AG04450 (cell line): Measurements from ENCODE around the gene CTDSP2. TPM values are rescaled to one million over a fixed set of nuclear protein-coding genes. Genes with fewer than 3 reads are reported as not detected.

Experiments
- CTCF ChIA-PET: fragments of 300-600, 350-600 bp; formaldehyde crosslinking; extraction: SDS; loops from one replicate; lab custom pipeline; 2022; ENCODE audit warnings: antibody characterized with exemption, inconsistent platforms; lab: Charles Lee
- POLR2A ChIA-PET: fragments of 350-600 bp; formaldehyde crosslinking; extraction: SDS; loops from one replicate; lab custom pipeline; 2021; ENCODE audit warnings: antibody characterized with exemption, inconsistent platforms; lab: Yijun Ruan, JAX
- DNase-seq: peaks from one replicate; pipeline ENCODE4 v3.0.0-alpha.2; 2011; ENCODE audit warnings: low read depth, low spot score
- H3K27ac ChIP-seq: one replicate; pipeline ENCODE4 v1.5.1; 2012; ENCODE audit warnings: low read depth, low read length, control low read depth
- H3K27me3 ChIP-seq: one replicate; pipeline ENCODE4 v1.6.0; 2012; ENCODE audit warnings: low read length; ENCODE audit not compliant: control insufficient read depth, insufficient read depth
- H3K4me3 ChIP-seq: 2 replicates; pipeline ENCODE4 v1.5.1; 2011; ENCODE audit warnings: mild to moderate bottlenecking, low read depth, low read length, control low read depth
- H3K9me3 ChIP-seq: 2 replicates; pipeline ENCODE4 v1.5.1; 2012; ENCODE audit warnings: low read length; ENCODE audit not compliant: control insufficient read depth, insufficient read depth
- CTCF ChIP-seq: IDR thresholded peaks from 2 replicates; pipeline ENCODE4 v1.5.1; 2011; ENCODE audit warnings: low read depth, low read length, control low read depth, inconsistent platforms
- polyA plus RNA-seq: library from polyadenylated mRNA; depleted of rRNA; stranded (reverse); fragments of >200 nt; gene quantifications from 2 replicates; pipeline ENCODE4 v1.2.3, GENCODE V29; 2011

The CTDSP2 gene
- polyA plus RNA-seq, 1 experiment = 292 TPM

DNA sequence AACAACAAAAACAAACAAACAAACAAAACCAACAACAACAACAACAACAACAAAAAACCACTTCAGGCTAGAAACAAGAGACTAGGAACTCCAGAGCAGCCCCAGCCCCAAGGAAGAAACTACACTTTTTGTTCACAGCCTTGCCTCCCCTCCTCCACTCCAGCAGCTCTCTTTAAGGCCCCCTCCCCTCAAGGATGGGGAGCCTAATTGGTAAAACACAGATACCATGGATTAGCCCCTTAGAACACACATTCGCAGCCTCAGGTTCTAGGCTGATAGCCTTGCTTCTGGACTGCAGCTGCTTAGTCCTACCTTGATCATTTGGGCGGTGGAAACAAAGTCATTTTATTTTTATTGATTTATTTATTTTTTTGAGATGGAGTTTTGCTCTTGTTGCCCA, 16.1 kb downstream of the CTDSP2 start:
- Histone ChIP-seq H3K4me3 (no peak overlapping the region), H3K27me3 (no peaks in the 10 kb centered on the region), H3K9me3 (no peaks in the 10 kb centered on the region), H3K27ac (no peak overlapping the region)
- DNase-seq = no peak
- ChIA-PET POLR2A (no interaction called here), CTCF (interaction anchor here (1.3 to 7.8 kb wide), 2 partner anchors 65 to 75 kb away, joined by 6 to 63 read pairs; no protein-coding TSS in a partner anchor)
- TF ChIP-seq CTCF = no peak

GRCh38 chr12:57829025-57829777, 17.3 kb downstream of the CTDSP2 start:
- DNase-seq = no peak
- POLR2A ChIA-PET = interaction anchor here (1.0 kb wide), 1 partner anchor 35 kb away, joined by 3 read pairs; no protein-coding TSS in a partner anchor
- H3K27ac ChIP-seq = peak overlapping the region; percentile 43
- no peaks in the 10 kb centered on the region for H3K27me3 ChIP-seq
- CTCF ChIA-PET = interaction anchor here (1.1 to 7.8 kb wide), 2 partner anchors 26 to 76 kb away, joined by 3 to 63 read pairs; no protein-coding TSS in a partner anchor
- TF ChIP-seq CTCF = no peak
- no peak overlapping the region for H3K4me3 ChIP-seq
- no peaks in the 10 kb centered on the region for H3K9me3 ChIP-seq

DNA sequence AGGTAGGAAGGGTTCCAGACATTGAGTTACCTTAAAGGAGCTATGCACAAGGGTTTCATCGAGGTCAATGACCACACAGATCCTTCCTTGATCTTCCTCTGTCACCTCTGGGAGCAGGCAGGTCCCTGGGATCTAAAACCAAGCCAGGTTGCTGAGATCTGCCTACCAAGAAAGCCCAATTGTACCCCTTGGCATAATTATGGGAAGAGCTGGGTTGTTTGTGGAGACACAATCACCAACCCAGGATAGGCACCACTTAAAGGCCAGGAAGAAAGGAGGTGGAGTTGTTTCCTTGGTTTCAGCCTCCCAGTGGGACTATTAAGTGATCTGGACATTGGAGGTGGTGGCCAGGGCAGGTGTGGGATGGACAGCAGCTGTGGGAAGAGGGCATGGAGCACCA, 19.6 kb downstream of the CTDSP2 start:
- Histone ChIP-seq H3K9me3 (no peaks in the 10 kb centered on the region), H3K27me3 (no peaks in the 10 kb centered on the region), H3K4me3 (no peak overlapping the region), H3K27ac (no peak overlapping the region)
- no peak for DNase-seq
- ChIA-PET POLR2A (interaction anchor here (0.6 kb wide), 1 partner anchor 34 kb away, joined by 3 read pairs; no protein-coding TSS in a partner anchor), CTCF (interaction anchor here (1.4 to 7.8 kb wide), 2 partner anchors 44 to 78 kb away, joined by 4 to 63 read pairs; partner anchors contain the start of gene TSFM)
- TF ChIP-seq CTCF = no peak

DNA sequence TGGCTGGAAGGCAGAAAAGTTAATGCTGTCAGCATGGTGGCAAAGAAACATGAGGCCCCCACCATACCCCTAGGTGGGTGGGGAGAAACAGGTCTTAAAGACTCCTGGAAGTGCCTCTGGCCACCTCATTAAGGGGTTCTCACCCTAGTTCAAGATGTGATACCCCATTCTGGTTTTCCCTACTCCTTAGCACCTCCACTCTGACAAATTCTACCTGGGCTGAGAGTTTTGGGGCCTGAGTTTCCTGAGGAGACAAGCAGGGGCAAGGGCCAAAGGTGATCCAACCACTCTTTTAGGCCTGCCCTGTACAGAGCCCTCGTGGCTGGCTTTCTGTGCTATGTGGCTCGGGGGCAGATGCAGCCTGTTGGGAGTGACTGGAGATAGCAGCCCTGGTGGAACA, 20.1 kb downstream of the CTDSP2 start:
- DNase-seq = no peak
- H3K27ac ChIP-seq = no peak overlapping the region
- ChIA-PET POLR2A (no interaction called here), CTCF (interaction anchor here (1.2 to 7.8 kb wide), 3 partner anchors 23 to 79 kb away, joined by 4 to 63 read pairs (median 5); partner anchors contain the start of gene TSFM)
- H3K27me3 ChIP-seq = no peaks in the 10 kb centered on the region
- TF ChIP-seq CTCF = no peak
- no peaks in the 10 kb centered on the region for H3K9me3 ChIP-seq
- no peak overlapping the region for H3K4me3 ChIP-seq

DNA sequence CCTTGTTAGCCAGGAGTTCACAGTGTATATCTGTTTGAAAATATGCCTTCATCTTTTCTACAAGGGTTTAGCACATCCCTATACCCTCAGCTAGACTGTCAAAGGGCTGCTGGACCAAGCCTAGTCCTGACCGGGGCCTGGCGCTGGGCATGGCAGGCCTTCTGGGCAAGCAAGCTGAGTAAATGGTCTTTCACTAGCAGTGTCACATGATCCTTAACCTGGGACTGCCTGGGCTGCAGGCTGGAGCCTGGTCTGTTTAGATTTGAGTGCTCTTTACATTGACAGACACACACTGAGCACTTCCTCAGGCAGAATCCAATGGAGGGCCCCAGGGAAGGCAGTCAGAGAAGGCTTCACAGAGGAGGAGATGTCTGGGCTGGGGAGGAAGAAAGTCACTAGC, 21.1 kb downstream of the CTDSP2 start:
- Histone ChIP-seq H3K9me3 (no peaks in the 10 kb centered on the region), H3K4me3 (no peak overlapping the region), H3K27me3 (no peaks in the 10 kb centered on the region), H3K27ac (no peak overlapping the region)
- no peak for DNase-seq
- ChIA-PET POLR2A (interaction anchor here (0.9 kb wide), 1 partner anchor 9 kb away, joined by 3 read pairs; no protein-coding TSS in a partner anchor), CTCF (interaction anchor here (1.2 to 7.8 kb wide), 3 partner anchors 10 to 80 kb away, joined by 5 to 63 read pairs (median 5); no protein-coding TSS in a partner anchor)
- TF ChIP-seq CTCF = no peak
